Peyer's patch (tissue), 4 donors: ENCODE measurements around the gene CAPS2.

Source experiments
- POLR2A ChIP-seq, 2 donors: fragments of 450-650 bp; IDR thresholded peaks; one replicate each; pipeline ENCODE4 v1.5.1; 2017; ENCODE audit warnings: antibody characterized with exemption in 2 of 2, mild to moderate bottlenecking in 2 of 2, moderate library complexity in 2 of 2
- TF ChIP-seq, protein P1 (sequence below), 6 experiments: fragments of 450-650 bp in 4 of 6; fragments of 200-600 bp in 2 of 6; sonication (generic) in 1 of 6; IDR thresholded peaks; one replicate each; pipeline ENCODE4 v1.5.1; 2017 to 2019; ENCODE audit warnings: antibody characterized with exemption in 6 of 6, mild to moderate bottlenecking in 3 of 6, moderate library complexity in 1 of 6

DNA sequence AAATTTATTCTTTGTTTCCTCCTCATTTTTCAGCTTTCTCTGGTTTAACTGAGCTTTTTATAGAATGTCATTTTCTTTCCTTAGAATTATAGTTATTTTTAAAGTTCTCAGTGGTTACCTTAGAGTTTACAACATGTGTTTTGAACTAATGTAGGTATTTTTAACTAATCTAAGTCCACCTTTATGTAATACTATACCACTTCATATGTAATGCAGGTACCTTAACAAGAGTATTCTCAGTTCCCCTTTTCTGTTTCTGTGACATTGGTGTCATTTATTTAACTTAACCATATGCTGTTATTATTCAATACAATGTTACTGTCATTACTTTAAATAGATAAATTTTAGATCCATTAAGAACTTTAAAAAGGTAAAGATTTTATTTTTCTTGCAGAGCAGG lies 90.1 kb downstream of the CAPS2 start:
- no peak for TF ChIP-seq POLR2A (IDR thresholded peaks at IDR 0.05)
- TF ChIP-seq, protein P1, sequence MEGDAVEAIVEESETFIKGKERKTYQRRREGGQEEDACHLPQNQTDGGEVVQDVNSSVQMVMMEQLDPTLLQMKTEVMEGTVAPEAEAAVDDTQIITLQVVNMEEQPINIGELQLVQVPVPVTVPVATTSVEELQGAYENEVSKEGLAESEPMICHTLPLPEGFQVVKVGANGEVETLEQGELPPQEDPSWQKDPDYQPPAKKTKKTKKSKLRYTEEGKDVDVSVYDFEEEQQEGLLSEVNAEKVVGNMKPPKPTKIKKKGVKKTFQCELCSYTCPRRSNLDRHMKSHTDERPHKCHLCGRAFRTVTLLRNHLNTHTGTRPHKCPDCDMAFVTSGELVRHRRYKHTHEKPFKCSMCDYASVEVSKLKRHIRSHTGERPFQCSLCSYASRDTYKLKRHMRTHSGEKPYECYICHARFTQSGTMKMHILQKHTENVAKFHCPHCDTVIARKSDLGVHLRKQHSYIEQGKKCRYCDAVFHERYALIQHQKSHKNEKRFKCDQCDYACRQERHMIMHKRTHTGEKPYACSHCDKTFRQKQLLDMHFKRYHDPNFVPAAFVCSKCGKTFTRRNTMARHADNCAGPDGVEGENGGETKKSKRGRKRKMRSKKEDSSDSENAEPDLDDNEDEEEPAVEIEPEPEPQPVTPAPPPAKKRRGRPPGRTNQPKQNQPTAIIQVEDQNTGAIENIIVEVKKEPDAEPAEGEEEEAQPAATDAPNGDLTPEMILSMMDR (IDR thresholded peaks at IDR 0.05) = no peak
